CD4-positive, alpha-beta T cell treated with Interleukin-15 for 1 hour (primary cell): Measurements from ENCODE around the gene FYB1.

Experiments
- DNase-seq: peaks from one replicate; pipeline ENCODE4 v3.0.0-alpha.2; 2020

The FYB1 gene

DNA sequence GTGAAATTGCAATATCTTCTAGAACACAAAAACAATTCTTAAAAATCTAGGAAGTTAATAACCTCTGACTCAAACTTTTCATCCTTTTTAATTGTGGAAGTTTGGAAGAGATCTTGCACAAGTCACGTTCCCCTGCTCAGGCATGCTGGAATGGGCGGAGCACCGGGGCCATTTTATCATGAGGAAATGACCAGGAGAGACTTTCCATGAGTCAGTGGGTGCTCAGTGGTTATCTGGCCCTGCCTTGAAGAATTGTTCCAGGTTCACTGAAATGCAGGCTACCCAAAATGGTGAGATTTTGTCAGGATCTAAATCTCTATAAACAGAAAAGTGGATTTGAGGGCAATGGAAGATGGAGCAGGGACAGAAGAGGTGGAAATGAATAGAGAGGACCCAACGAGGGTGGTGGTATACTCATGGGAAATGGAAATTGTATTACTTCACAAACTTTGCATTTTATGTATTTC lies 61.2 kb downstream of the FYB1 start:
- no peak for DNase-seq

- no peak for DNase-seq
Measured at GRCh38 chr5:39157701-39158100, 61.7 kb downstream of the FYB1 start.

- DNase-seq, result no peak
Measured at GRCh38 chr5:39156082-39156481, 63.3 kb downstream of the FYB1 start.

DNA sequence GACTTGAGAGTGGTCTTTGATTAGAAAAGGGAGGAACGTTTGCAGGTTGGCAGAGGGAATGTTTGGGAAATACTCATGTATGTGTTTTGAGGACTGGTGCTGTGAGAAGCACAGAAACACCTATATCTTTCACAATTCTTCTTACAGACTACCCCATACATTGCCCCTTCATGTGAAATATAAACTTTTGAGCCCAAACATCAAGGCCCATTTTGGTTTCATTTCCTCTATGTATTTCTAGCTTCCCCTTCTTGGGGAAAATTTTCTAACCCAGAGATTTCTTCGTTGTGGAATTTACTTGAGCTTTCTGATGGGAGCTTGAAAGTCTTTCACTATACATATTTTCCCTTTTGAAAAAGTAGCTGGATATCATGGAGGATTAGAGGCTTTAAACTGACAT lies 67.6 kb downstream of the FYB1 start:
- no peak for DNase-seq

DNA sequence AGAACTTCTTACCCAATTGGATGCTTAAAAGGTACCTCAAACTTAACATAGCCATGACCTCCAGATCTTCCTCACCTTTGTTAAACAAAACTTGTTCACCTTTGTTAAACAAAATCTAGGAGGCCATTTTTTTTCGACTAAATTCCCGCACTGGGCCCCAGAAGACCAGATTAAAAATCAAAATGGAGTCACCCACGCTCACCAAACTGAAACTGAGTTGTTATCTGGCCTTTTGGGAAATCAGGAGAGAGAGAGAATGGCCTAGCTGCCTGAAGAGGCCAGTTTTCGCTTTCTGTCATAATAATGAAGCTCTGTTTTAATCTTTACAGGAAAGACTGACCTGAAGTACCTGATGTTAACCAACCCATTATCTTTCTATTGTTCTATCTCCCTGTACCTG lies 69.4 kb downstream of the FYB1 start:
- no peak for DNase-seq

DNA sequence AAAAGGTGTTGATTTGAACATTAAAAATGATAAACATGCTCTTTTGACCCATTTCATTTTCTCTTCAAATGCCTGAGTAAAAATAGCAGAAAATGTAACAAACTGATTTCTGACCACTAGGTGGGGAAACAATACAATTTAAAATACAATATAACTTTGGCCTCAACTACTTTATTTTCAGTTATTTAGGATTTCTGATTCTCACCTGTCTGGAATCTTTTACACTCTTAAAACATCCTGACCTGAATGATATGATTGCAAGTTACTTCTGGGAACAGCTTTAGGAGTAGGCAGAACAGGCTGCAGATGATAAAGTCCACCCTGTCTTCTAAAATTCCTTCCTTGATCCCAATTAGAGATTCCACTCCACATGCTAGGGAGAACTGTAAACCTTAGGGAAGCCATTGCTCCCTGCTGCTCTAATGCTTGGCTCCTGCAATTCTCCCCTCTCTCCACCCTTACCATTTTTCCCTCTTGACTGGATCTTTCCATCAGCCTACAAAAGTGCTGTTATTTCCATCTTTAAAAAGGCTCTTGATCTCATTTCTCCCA lies 70.3 kb downstream of the FYB1 start:
- no peak for DNase-seq

GRCh38 chr5:39146831-39147540 lies 72.4 kb downstream of the FYB1 start:
- no peak for DNase-seq

DNA sequence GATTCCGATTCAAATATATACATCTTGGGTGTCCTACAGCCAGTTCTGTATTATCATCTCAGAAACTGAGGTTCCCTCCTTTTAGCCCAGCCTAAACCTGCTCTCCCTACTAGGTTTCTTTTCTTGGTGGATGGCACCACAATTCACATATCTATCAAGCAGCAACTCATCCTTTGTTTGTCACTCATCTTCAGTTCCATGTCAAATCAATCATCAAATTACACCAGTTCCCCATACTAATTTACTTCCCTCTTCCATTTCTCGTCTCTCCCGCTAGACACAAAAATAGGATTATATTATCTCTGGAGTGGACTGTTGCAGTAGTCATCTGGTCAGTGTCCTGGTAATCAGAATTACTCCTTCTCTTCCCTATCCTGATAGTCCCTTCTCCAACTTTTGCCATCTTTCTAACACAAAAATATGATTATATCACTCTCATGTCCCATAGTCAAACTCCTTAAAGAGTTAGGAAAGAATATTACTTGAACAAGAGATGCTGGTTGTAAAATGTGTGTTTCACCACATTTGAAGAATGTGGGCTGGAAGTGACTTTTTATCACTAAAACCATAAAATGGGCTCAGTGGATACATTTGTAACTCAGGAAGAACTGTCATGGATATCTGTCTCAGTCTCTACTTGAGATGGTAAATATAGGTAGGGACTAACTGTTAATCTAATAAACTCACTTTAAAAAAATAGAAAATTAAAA lies 76.1 kb downstream of the FYB1 start:
- DNase-seq, result no peak

DNA sequence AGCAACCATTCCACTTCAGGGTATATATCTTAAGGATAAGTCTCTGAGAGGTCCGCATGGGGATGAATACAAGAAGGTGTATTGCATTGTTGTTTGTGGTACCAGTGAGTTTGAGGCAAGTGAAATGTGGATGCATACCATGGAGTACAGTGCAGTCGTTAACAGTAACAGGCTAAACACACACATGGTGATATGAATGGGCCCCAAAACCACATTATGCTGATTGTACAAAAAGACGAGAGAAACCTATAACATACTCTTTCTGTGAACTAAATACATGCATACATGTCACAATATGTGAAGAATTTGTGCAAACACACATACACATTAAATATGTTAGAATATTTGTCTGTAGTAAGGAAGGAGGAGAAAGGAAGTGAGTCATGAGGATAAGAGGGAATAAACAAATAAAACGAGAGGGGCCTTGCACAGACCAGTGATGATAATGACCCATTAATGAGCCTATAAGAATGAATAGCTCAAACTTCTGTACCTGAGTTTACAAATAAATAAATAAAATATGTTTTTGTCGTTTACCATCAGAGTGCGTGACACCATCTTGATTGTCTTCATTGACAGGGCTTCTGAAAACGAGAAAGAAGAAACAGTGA lies 78.7 kb downstream of the FYB1 start:
- DNase-seq, result no peak

DNA sequence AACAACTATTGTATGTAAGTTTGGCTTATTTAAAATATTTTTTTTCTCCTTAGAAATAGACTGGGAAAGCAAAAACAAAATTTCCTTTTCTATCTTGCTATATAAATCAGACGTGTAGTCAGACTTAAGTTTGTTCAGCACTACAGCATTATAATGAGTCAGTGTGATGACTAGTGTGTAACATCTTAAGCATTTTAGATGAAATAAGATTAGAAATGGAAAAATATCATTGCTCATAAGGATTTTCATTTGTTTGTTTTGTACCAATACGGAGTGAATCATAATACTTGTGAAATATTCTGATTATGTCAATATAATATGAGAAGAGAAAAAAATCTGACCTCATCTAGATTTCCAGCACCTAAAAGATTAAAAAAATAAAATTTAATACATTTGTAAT lies 80.5 kb downstream of the FYB1 start:
- DNase-seq, result no peak

DNA sequence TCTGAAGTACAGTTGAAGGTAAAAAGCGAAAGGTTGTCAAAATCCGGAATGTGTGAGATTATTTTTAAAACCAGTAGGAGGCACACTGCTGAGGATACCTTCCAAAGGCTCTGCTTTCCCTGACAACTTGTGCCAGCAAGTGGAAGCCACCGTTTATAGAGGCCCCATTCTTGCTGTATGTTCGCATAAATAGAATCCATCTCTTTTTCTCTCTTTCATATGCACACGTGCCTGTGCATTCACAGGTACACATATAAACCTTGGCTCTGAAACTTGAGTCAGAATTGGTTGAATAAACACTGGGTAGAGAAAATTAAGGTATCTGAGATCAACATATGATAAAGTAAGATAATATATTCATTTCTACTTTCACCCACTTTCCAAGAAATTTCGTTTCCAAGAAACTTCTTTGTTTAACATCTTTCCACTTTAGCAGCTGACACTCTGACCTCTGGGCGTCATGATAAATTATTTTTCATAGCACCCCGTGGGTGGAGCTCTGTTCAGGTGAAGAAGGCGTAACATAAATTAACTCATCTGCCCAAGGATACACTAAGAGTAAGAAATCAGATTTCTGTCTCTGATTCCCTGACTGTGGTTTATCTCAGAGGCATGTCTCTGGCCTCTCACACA lies 81.4 kb downstream of the FYB1 start:
- DNase-seq, result no peak

DNA sequence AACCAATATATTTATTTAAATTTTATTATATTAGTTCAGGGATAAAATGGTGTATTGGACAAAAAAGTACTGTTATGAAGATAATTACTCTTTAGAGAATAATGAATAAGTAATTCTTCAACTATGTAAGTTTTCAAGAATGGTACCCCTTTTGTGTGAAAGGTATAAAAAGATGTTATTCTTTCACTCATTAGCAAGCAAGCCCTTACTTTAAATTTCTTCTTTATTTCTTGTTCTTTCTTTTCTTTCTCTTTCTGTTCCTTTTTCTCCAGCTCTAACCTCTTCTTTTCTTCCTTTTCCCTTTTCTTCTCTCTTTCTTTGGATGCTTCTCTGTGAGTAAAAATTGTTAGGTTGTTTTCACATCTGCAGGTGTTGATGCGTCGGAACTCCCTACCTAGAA lies 82.0 kb downstream of the FYB1 start:
- DNase-seq, result no peak

- no peak for DNase-seq
Measured at GRCh38 chr5:39132792-39133191, 86.6 kb downstream of the FYB1 start.

DNA sequence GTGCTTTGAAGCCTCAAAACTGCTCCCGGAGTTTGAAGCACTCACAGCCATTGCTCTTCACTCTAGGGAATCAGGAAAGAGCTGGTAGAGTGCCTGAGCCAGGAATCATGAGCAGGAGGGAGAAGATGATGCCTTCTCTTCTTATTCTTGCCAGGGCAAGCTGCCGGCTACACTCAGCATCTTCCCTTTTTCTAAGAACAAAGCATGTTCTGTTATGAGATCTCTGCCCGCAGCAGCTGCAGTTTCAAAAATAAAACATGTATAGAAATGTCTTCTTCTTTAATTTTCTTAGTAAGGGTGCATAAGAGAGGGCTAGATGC lies 87.3 kb downstream of the FYB1 start:
- no peak for DNase-seq

DNA sequence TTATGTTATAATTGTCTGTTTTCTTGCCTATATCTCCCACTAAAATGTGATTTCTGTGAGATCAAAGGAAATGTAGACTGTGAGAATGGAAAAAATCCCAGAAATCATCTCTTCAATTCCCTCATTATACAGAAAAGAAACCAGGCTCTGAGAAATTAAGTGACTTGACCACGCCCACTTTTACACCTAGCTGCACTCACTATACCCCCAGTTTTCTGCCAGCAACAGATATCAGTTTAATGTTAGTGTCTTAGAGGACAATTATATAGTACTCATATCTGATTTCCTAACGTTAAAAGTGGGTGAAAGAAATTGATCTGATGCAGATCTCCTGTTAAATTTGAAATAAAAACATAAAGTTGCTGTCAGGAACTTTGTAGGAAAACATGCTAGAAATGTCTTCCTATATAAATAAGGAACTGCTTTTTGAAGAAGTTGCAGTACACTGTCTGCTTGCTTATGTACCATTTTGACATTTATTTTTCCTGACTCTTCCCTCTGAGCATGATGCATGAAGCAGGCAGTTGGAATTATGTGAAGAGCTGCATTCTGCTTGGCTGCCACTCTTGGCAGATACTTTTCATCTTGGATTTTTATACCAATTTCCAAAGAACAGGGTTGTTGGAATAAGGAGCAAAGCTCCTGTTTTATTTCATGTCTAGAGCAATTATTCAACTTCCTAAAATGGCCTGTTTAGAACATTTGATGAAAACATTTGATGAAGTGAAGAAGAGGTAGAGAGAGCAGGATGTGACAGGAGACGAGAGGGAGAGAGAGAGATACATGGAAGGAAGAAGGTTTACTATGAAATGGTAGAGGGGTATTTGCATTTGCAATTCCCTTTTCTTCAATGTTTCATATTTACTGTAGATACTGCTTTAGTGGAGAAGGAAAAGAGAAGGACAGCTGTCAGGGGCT lies 87.9 kb downstream of the FYB1 start:
- DNase-seq, result no peak

GRCh38 chr5:39130716-39131115 lies 88.6 kb downstream of the FYB1 start:
- DNase-seq, result no peak

GRCh38 chr5:39121922-39122321 lies 97.4 kb downstream of the FYB1 start:
- no peak for DNase-seq

- no peak for DNase-seq
Measured at GRCh38 chr5:39121315-39121714, 98.0 kb downstream of the FYB1 start.

GRCh38 chr5:39120052-39120420 lies 99.3 kb downstream of the FYB1 start:
- DNase-seq, result no peak

DNA sequence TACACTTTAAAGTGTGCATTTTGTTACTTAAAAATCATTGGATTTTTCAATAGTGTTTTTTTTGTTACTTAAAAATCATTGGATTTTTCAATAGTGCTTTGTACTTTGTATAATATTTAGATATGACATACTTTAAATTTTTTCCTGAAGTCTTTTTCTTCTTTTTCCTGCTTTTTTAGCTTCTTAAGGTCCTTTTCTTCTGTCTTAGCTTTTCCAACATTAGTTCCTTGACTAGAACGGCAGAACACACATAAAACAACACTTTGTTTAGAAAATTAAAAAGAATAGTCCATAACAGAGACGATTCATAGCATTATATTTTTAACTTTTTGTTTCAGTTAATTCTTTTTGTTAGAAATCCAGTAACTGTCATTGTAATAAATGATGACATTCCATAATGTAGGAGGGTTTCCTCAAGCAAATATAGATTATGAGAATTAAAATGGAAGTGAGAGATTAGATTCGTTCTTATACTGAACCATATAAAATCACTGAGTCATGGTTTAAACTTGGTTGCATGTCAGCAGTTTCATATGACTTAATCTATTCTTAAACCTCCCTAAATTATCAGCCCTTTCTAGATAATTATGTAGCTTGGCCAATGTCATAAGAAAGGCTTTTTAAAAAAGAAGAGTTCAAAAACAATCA lies 99.8 kb downstream of the FYB1 start:
- no peak for DNase-seq

GRCh38 chr5:39118638-39119037 lies 100.7 kb downstream of the FYB1 start:
- no peak for DNase-seq

- no peak for DNase-seq
Measured at GRCh38 chr5:39117401-39117800, 102.0 kb downstream of the FYB1 start.
